H9 (cell line): ENCODE results near the gene MBIP. TPM values are rescaled to one million over a fixed set of nuclear protein-coding genes. Genes with fewer than 3 reads are reported as not detected.

ENCODE experiments used
- DNase-seq: peaks from one replicate; pipeline ENCODE4 v3.0.0-alpha.2; 2017
- H2AFZ ChIP-seq: one replicate; pipeline ENCODE4 v1.6.1; 2013; ENCODE audit warnings: mild to moderate bottlenecking, low read length, control low read depth, moderate library complexity
- H2AK5ac ChIP-seq: 2 replicates; pipeline ENCODE4 v1.6.1; 2013; ENCODE audit warnings: low read length, control low read depth, mixed read lengths; ENCODE audit not compliant: insufficient read length
- H2BK120ac ChIP-seq: one replicate; pipeline ENCODE4 v1.6.1; 2013; ENCODE audit warnings: low read depth, mild to moderate bottlenecking, low read length, control low read depth, inconsistent platforms; ENCODE audit not compliant: poor library complexity, severe bottlenecking
- H2BK12ac ChIP-seq: 2 replicates; pipeline ENCODE4 v1.6.1; 2013; ENCODE audit warnings: low read length, control low read depth, mixed read lengths, low read depth; ENCODE audit not compliant: insufficient read length
- H2BK15ac ChIP-seq: 2 replicates; pipeline ENCODE4 v1.6.1; 2013; ENCODE audit warnings: low read depth, low read length, control low read depth
- H2BK20ac ChIP-seq: one replicate; pipeline ENCODE4 v1.6.1; 2013; ENCODE audit warnings: low read depth, mild to moderate bottlenecking, low read length, control low read depth, inconsistent platforms; ENCODE audit not compliant: poor library complexity, severe bottlenecking
- H2BK5ac ChIP-seq: 2 replicates; pipeline ENCODE4 v1.6.1; 2013; ENCODE audit warnings: low read length, control low read depth, mixed read lengths; ENCODE audit not compliant: insufficient read length
- H3K14ac ChIP-seq: 2 replicates; pipeline ENCODE4 v1.6.1; 2013; ENCODE audit warnings: low read length, control low read depth; ENCODE audit not compliant: insufficient read depth
- H3K18ac ChIP-seq: 2 replicates; pipeline ENCODE4 v1.6.1; 2013; ENCODE audit warnings: low read depth, mild to moderate bottlenecking, mixed read lengths, low read length, control low read depth; ENCODE audit not compliant: insufficient read length
- H3K23ac ChIP-seq: 2 replicates; pipeline ENCODE4 v1.6.1; 2013; ENCODE audit warnings: low read length, control low read depth, mixed read lengths, low read depth; ENCODE audit not compliant: insufficient read length
- H3K23me2 ChIP-seq: 2 replicates; pipeline ENCODE4 v1.6.1; 2013; ENCODE audit warnings: low read depth, mild to moderate bottlenecking, mixed read lengths, low read length, control low read depth; ENCODE audit not compliant: insufficient read length, poor library complexity, severe bottlenecking
- H3K27ac ChIP-seq: 2 replicates; pipeline ENCODE4 v1.5.1; 2013; ENCODE audit warnings: low read length, control low read depth, mixed read lengths, low read depth; ENCODE audit not compliant: insufficient read length
- H3K27me3 ChIP-seq: 2 replicates; pipeline ENCODE4 v1.6.1; 2013; ENCODE audit warnings: low read length, control low read depth, inconsistent platforms; ENCODE audit not compliant: insufficient read depth
- H3K4ac ChIP-seq: 2 replicates; pipeline ENCODE4 v1.6.1; 2013; ENCODE audit warnings: low read depth, mild to moderate bottlenecking, control low read depth, inconsistent platforms, low read length, moderate library complexity
- H3K4me1 ChIP-seq: 2 replicates; pipeline ENCODE4 v1.6.1; 2013; ENCODE audit warnings: low read length, control low read depth, inconsistent platforms; ENCODE audit not compliant: insufficient read depth
- H3K4me2 ChIP-seq: 2 replicates; pipeline ENCODE4 v1.6.1; 2013; ENCODE audit warnings: low read length, control low read depth, mixed read lengths; ENCODE audit not compliant: insufficient read length, insufficient read depth
- H3K56ac ChIP-seq: 2 replicates; pipeline ENCODE4 v1.6.1; 2013; ENCODE audit warnings: low read depth, mild to moderate bottlenecking, mixed read lengths, low read length, control low read depth; ENCODE audit not compliant: insufficient read length
- H3K79me1 ChIP-seq: 2 replicates; pipeline ENCODE4 v1.6.1; 2013; ENCODE audit warnings: low read depth, mild to moderate bottlenecking, moderate library complexity, low read length, control low read depth, inconsistent platforms; ENCODE audit not compliant: insufficient read depth, poor library complexity, severe bottlenecking
- H3K79me2 ChIP-seq: 2 replicates; pipeline ENCODE4 v1.6.1; 2013; ENCODE audit warnings: low read length, control low read depth, inconsistent platforms; ENCODE audit not compliant: insufficient read depth
- H3K9ac ChIP-seq: 2 replicates; pipeline ENCODE4 v1.6.1; 2013; ENCODE audit warnings: low read length, control low read depth, mixed read lengths; ENCODE audit not compliant: insufficient read length; ENCODE audit errors: extremely low read depth
- H3K9me3 ChIP-seq: one replicate; pipeline ENCODE4 v1.6.1; 2013; ENCODE audit warnings: low read depth, low read length, inconsistent platforms; ENCODE audit not compliant: control insufficient read depth
- H3T11ph ChIP-seq: one replicate; pipeline ENCODE4 v1.6.1; 2013; ENCODE audit warnings: mild to moderate bottlenecking, low read length, control low read depth, inconsistent platforms
- H4K20me1 ChIP-seq: one replicate; pipeline ENCODE4 v1.6.1; 2013; ENCODE audit not compliant: control insufficient read depth, insufficient read length, insufficient read depth
- H4K5ac ChIP-seq: 2 replicates; pipeline ENCODE4 v1.6.1; 2013; ENCODE audit warnings: low read depth, mild to moderate bottlenecking, mixed read lengths, low read length, control low read depth; ENCODE audit not compliant: insufficient read length
- H4K8ac ChIP-seq: replicated peaks from 2 replicates; pipeline ENCODE4 v1.6.1; 2013; ENCODE audit warnings: low read length, control low read depth, mixed read lengths, low read depth; ENCODE audit not compliant: insufficient read length
- H4K91ac ChIP-seq: 2 replicates; pipeline ENCODE4 v1.6.1; 2013; ENCODE audit warnings: low read depth, mild to moderate bottlenecking, moderate library complexity, mixed read lengths, low read length, control low read depth; ENCODE audit not compliant: insufficient read length
- H3K27ac Mint-ChIP-seq, 3 experiments: 2 replicates in 2 of 3; 3 replicates in 1 of 3; pipeline ENCODE4 v1.8.0; 2020 to 2021; ENCODE audit warnings: mixed read lengths in 3 of 3, mild to moderate bottlenecking in 1 of 3, moderate library complexity in 1 of 3
- H3K27me3 Mint-ChIP-seq: 2 replicates; pipeline ENCODE4 v1.8.0; 2021; ENCODE audit warnings: low read depth, mild to moderate bottlenecking, moderate library complexity, mixed read lengths
- H3K36me3 Mint-ChIP-seq, 3 experiments: 2 replicates in 2 of 3; 3 replicates in 1 of 3; pipeline ENCODE4 v1.8.0; 2020 to 2021; ENCODE audit warnings: low read depth in 3 of 3, mixed read lengths in 3 of 3; ENCODE audit not compliant: insufficient read depth in 1 of 3
- H3K4me1 Mint-ChIP-seq, 2 experiments: 2 replicates each; pipeline ENCODE4 v1.8.0; 2020; ENCODE audit warnings: mixed read lengths in 2 of 2
- H3K4me3 Mint-ChIP-seq, 2 experiments: 2 replicates in 1 of 2; 3 replicates in 1 of 2; pipeline ENCODE4 v1.8.0; 2020 to 2021; ENCODE audit warnings: mild to moderate bottlenecking in 2 of 2, mixed read lengths in 2 of 2, moderate library complexity in 1 of 2
- H3K9me3 Mint-ChIP-seq, 2 experiments: 2 replicates in 1 of 2; 3 replicates in 1 of 2; pipeline ENCODE4 v1.8.0; 2020; ENCODE audit warnings: mild to moderate bottlenecking in 2 of 2, mixed read lengths in 2 of 2, moderate library complexity in 1 of 2
- WGBS: extraction: QIAGEN DNeasy Blood & Tissue Kit; methylation state at CpG from one replicate; pipeline ENCODE4 v1.1.7; 2013; ENCODE audit warnings: missing lambda C conversion rate, low lambda C conversion rate, mixed read lengths; ENCODE audit not compliant: insufficient read length; ENCODE audit errors: extremely low coverage; 5-methylcytosine and 5-hydroxymethylcytosine counted together
- total RNA-seq: library from RNA; stranded (reverse); gene quantifications from 2 replicates; pipeline ENCODE4 v1.2.1, GENCODE V29; 2021
- TF ChIP-seq, protein P1 (sequence below): fragments of 200-600 bp; sonication (generic); conservative IDR thresholded peaks from 3 replicates; pipeline ENCODE4 v1.8.0; 2021; ENCODE audit warnings: antibody characterized with exemption, mild to moderate bottlenecking

Gene MBIP
- total RNA-seq, 1 experiment from 2014 or later, result 29.6 TPM

DNA sequence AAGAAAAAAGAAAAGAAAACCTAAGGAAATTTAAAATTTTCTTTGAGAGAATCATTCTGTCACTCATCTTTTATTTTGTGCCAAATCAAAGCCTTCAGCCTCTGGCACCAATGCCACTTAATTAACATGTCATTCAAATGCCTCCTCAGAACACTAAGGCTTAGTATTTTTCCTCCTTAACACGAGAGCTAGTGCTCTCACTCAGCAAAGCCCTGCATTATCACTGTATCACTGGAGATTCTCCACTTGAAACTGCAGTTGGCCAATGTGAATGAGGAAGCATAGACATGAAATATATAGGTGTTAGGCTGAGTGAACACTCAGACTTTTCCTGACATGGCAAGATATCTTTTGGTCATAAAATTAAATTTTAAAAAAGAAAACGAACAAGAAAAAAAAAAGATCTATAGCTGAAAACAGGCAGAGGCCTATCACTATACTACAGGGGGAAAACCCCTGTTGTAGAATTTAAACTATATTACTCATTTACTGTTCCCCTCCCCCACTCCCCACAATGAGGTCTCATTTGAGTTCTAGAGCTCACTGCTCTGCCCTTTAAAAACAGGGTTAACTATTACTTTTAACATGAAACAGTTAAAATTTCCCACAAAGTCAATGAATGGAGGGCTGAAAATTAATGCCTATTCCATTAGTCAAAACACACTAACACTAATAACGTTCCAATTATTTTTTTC lies 5.1 kb downstream of the MBIP start:
- Histone ChIP-seq H3K9me3 (no peaks in the 10 kb centered on the region), H3K4ac (no peak overlapping the region), H3K27ac (no peak overlapping the region), H3K4me1 (no peaks in the 10 kb centered on the region), H4K5ac (no peak overlapping the region), H2AFZ (no peak overlapping the region), H3K79me1 (no peaks in the 10 kb centered on the region), H2BK5ac (no peak overlapping the region), H4K20me1 (no peaks in the 10 kb centered on the region), H2BK12ac (no peak overlapping the region), H3K9ac (no peak overlapping the region), H4K8ac (no peak overlapping the region), H3T11ph (no peak overlapping the region), H3K23ac (no peak overlapping the region), H2BK15ac (no peak overlapping the region), H2AK5ac (no peak overlapping the region), H3K56ac (no peak overlapping the region), H3K79me2 (peaks cover 8% of the 10 kb centered on the region; the same call in 1 of the 2 replicates), H3K18ac (no peak overlapping the region), H3K23me2 (peaks cover 3% of the 10 kb centered on the region), H3K27me3 (no peaks in the 10 kb centered on the region), H2BK20ac (no peak overlapping the region), H3K4me2 (no peak overlapping the region), H4K91ac (no peak overlapping the region), H2BK120ac (no peak overlapping the region), H3K14ac (no peak overlapping the region)
- H3K27ac Mint-ChIP-seq, result peak overlapping the region in 2 of 3 experiments; percentile 25 to 91; a peak in 3 of 7 replicates
- H3K9me3 Mint-ChIP-seq, result no peaks in the 10 kb centered on the region; a peak in 1 of 5 replicates
- H3K4me3 Mint-ChIP-seq, result no peak overlapping the region
- peaks cover 27 to 41% of the 10 kb centered on the region in 2 experiments for H3K4me1 Mint-ChIP-seq
- no peak for DNase-seq
- TF ChIP-seq, protein P1, sequence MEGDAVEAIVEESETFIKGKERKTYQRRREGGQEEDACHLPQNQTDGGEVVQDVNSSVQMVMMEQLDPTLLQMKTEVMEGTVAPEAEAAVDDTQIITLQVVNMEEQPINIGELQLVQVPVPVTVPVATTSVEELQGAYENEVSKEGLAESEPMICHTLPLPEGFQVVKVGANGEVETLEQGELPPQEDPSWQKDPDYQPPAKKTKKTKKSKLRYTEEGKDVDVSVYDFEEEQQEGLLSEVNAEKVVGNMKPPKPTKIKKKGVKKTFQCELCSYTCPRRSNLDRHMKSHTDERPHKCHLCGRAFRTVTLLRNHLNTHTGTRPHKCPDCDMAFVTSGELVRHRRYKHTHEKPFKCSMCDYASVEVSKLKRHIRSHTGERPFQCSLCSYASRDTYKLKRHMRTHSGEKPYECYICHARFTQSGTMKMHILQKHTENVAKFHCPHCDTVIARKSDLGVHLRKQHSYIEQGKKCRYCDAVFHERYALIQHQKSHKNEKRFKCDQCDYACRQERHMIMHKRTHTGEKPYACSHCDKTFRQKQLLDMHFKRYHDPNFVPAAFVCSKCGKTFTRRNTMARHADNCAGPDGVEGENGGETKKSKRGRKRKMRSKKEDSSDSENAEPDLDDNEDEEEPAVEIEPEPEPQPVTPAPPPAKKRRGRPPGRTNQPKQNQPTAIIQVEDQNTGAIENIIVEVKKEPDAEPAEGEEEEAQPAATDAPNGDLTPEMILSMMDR, result no peak
- no peaks in the 10 kb centered on the region for H3K27me3 Mint-ChIP-seq
- peaks cover 8 to 28% (median 17%) of the 10 kb centered on the region in 3 experiments; a peak in 6 of 7 replicates for H3K36me3 Mint-ChIP-seq
- 100% methylated on average over 1 of the region's 3 CpGs for WGBS
